DND-41 (cell line): Measurements from ENCODE around the gene HVCN1.

Source experiments
- ATAC-seq: fragments of 200-7000 bp; cut with Tn5 transposase; 3 replicates; pipeline ENCODE4 v1.9.1; 2021; ENCODE audit warnings: low read depth; ENCODE audit not compliant: insufficient read depth
- DNase-seq: peaks from one replicate; pipeline ENCODE4 v3.0.0-alpha.2; 2020
- H2AFZ ChIP-seq: 2 replicates; pipeline ENCODE4 v1.6.0; 2012; ENCODE audit warnings: low read depth, low read length
- H3K27ac ChIP-seq: 2 replicates; pipeline ENCODE4 v1.5.1; 2012; ENCODE audit warnings: low read length, inconsistent platforms
- H3K27me3 ChIP-seq: fragments of 200-600 bp; sonication (generic); 2 replicates; pipeline ENCODE4 v1.6.0; 2012; ENCODE audit warnings: low read length, mild to moderate bottlenecking, inconsistent platforms; ENCODE audit not compliant: insufficient read depth, poor library complexity
- H3K36me3 ChIP-seq: 2 replicates; pipeline ENCODE4 v1.5.1; 2012; ENCODE audit warnings: low read length, inconsistent platforms; ENCODE audit not compliant: insufficient read depth
- H3K4me1 ChIP-seq: 2 replicates; pipeline ENCODE4 v1.5.1; 2012; ENCODE audit warnings: mild to moderate bottlenecking, low read length; ENCODE audit not compliant: insufficient read depth
- H3K4me2 ChIP-seq: 2 replicates; pipeline ENCODE4 v1.6.0; 2012; ENCODE audit warnings: mild to moderate bottlenecking, moderate library complexity, low read length, inconsistent platforms; ENCODE audit not compliant: insufficient read depth
- H3K4me3 ChIP-seq, 2 experiments: fragments of 200-600 bp in 1 of 2; shearing (Covaris generic) in 1 of 2; 2 replicates each; pipeline ENCODE4 v1.5.1; 2012 to 2016; ENCODE audit warnings: inconsistent platforms in 2 of 2, low read length in 2 of 2, mild to moderate bottlenecking in 2 of 2, low read depth in 1 of 2, moderate library complexity in 1 of 2
- H3K79me2 ChIP-seq: 2 replicates; pipeline ENCODE4 v1.6.0; 2012; ENCODE audit warnings: low read length, inconsistent platforms; ENCODE audit not compliant: insufficient read depth
- H3K9ac ChIP-seq: 2 replicates; pipeline ENCODE4 v1.6.0; 2012; ENCODE audit warnings: low read depth, mild to moderate bottlenecking, inconsistent platforms, low read length, moderate library complexity
- H3K9me3 ChIP-seq: 2 replicates; pipeline ENCODE4 v1.5.1; 2012; ENCODE audit warnings: low read length, moderate library complexity, mild to moderate bottlenecking, inconsistent platforms; ENCODE audit not compliant: insufficient read depth, severe bottlenecking
- H4K20me1 ChIP-seq: 2 replicates; pipeline ENCODE4 v1.6.0; 2012; ENCODE audit warnings: low read length; ENCODE audit not compliant: insufficient read depth
- EZH2 ChIP-seq: IDR thresholded peaks from 3 replicates; pipeline ENCODE4 v1.6.1; 2012; ENCODE audit warnings: borderline replicate concordance, low read depth, mild to moderate bottlenecking, moderate library complexity, low read length, inconsistent platforms; ENCODE audit not compliant: severe bottlenecking
- TF ChIP-seq, protein P1 (sequence below): IDR thresholded peaks from 2 replicates; pipeline ENCODE4 v1.5.1; 2012; ENCODE audit warnings: borderline replicate concordance, low read length, moderate library complexity, mild to moderate bottlenecking; ENCODE audit not compliant: poor library complexity, severe bottlenecking; ENCODE audit errors: extremely low read depth

HVCN1 gene

DNA sequence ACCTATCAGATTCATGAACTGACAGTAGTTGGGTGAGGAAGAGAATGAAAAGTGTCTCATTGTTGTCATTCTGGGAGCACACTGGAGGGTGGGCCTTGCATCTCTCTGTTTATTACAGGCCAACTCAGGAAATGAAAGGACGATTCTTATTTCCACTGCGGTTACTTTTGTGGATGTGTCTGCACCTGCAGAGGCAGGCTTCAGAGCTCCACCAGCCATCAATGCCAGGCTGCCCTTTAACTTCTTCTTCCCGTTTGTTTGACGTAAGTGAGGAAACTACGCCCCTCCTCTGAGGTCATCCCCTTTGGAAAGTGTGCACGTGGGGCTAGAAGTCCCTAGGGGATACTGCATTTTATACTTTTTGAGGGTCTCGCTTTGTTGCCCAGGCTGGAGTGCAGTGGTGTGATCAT, 41.3 kb downstream of the HVCN1 start:
- H3K4me1 ChIP-seq: no peaks in the 10 kb centered on the region
- peaks cover 22% of the 10 kb centered on the region for H3K36me3 ChIP-seq
- no peak overlapping the region for H3K4me2 ChIP-seq
- H3K27ac ChIP-seq: no peak overlapping the region
- ATAC-seq: peak; percentile 75
- DNase-seq: peak; percentile 34
- no peak for TF ChIP-seq EZH2
- TF ChIP-seq, protein P1, sequence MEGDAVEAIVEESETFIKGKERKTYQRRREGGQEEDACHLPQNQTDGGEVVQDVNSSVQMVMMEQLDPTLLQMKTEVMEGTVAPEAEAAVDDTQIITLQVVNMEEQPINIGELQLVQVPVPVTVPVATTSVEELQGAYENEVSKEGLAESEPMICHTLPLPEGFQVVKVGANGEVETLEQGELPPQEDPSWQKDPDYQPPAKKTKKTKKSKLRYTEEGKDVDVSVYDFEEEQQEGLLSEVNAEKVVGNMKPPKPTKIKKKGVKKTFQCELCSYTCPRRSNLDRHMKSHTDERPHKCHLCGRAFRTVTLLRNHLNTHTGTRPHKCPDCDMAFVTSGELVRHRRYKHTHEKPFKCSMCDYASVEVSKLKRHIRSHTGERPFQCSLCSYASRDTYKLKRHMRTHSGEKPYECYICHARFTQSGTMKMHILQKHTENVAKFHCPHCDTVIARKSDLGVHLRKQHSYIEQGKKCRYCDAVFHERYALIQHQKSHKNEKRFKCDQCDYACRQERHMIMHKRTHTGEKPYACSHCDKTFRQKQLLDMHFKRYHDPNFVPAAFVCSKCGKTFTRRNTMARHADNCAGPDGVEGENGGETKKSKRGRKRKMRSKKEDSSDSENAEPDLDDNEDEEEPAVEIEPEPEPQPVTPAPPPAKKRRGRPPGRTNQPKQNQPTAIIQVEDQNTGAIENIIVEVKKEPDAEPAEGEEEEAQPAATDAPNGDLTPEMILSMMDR: no peak
- H4K20me1 ChIP-seq: no peaks in the 10 kb centered on the region
- no peak overlapping the region for H2AFZ ChIP-seq
- no peak overlapping the region for H3K4me3 ChIP-seq
- H3K9ac ChIP-seq: no peak overlapping the region
- H3K79me2 ChIP-seq: no peaks in the 10 kb centered on the region
- H3K27me3 ChIP-seq: no peaks in the 10 kb centered on the region
- H3K9me3 ChIP-seq: no peaks in the 10 kb centered on the region

DNA sequence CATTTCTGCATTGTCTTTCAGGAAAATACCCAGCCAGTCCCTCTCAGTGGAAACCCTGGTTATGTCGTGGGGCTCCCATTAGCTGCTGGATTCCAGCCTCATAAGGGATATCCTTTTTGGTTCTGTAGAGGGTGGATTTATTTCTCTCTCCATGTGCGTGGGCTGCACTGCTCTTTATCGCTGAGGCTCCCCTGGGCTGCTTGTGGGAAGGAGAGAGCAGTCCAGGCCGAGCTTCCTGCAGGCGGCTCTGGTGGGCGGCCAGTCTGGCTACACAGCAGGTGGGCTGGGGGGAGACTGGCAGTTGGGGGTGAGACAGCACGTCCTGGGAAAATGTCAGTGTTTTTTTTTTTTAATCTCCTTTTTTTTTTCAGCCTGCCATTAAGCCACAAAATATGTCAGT, 47.4 kb downstream of the HVCN1 start:
- no peak overlapping the region for H3K27ac ChIP-seq
- H4K20me1 ChIP-seq: no peaks in the 10 kb centered on the region
- no peaks in the 10 kb centered on the region for H3K9me3 ChIP-seq
- H3K27me3 ChIP-seq: no peaks in the 10 kb centered on the region
- H3K4me2 ChIP-seq: no peak overlapping the region
- DNase-seq: no peak
- H3K9ac ChIP-seq: no peak overlapping the region
- no peaks in the 10 kb centered on the region for H3K4me1 ChIP-seq
- H2AFZ ChIP-seq: no peak overlapping the region
- no peaks in the 10 kb centered on the region for H3K79me2 ChIP-seq
- no peak overlapping the region for H3K4me3 ChIP-seq
- ATAC-seq: no peak
- TF ChIP-seq, protein P1: no peak
- TF ChIP-seq EZH2: no peak
- no peaks in the 10 kb centered on the region for H3K36me3 ChIP-seq

DNA sequence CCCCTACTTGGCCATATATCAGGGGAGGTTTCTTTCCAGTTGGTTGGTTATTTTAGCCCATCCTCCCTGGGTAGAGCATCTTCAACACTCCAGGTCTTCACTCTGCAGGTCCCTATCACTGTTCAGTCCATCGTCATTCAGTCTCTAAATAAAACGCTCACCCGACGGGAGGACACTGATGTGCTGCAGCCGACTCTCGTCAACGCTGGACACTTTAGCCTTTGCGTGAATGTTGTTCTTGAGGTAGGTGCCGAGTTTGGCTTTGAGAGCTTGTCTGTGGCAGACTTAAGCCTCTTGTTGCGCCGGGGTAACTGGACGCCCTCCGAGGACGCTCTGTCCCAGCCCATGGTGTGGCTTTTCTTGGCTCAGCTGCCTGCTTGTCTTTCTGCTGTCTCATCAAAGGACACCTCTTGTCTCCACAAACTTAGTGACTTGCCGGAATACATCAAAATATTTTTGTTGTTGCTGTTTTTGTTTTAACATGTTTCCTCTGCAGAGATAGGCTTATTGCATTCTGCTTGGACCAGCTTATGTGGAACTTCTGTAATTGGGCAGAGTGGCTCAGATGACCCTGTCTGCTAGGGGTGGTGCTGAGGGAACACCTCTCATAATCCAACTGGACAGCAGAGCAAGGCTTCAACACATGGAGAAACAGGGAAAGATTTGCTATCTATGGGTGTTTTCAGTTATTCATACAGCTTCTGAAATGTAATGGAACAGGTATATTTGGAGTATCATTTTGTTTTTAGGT, 48.5 kb downstream of the HVCN1 start:
- Histone ChIP-seq H3K79me2 (no peaks in the 10 kb centered on the region), H3K4me1 (no peaks in the 10 kb centered on the region), H4K20me1 (no peaks in the 10 kb centered on the region), H3K36me3 (no peaks in the 10 kb centered on the region), H3K9me3 (no peaks in the 10 kb centered on the region), H3K4me2 (no peak overlapping the region), H3K27me3 (no peaks in the 10 kb centered on the region), H3K27ac (no peak overlapping the region), H2AFZ (no peak overlapping the region), H3K4me3 (no peak overlapping the region), H3K9ac (no peak overlapping the region)
- TF ChIP-seq, protein P1: no peak
- no peak for TF ChIP-seq EZH2
- DNase-seq (no peak), ATAC-seq (no peak)
